Uterus (tissue), 2 donors: Measurements from ENCODE around the gene RBM14.

Source experiments
- POLR2A ChIP-seq, 2 donors: fragments of 450-650 bp; IDR thresholded peaks; one replicate each; pipeline ENCODE4 v1.6.1; 2016; ENCODE audit warnings: antibody characterized with exemption in 2 of 2, mild to moderate bottlenecking in 1 of 2, moderate library complexity in 1 of 2
- TF ChIP-seq, protein P1 (sequence below), 4 experiments: fragments of 200-600 bp in 2 of 4; fragments of 450-650 bp in 2 of 4; sonication (generic) in 2 of 4; IDR thresholded peaks; one replicate each; pipeline ENCODE4 v1.5.1; 2016 to 2019; ENCODE audit warnings: antibody characterized with exemption in 4 of 4, mild to moderate bottlenecking in 2 of 4, moderate library complexity in 1 of 4

DNA sequence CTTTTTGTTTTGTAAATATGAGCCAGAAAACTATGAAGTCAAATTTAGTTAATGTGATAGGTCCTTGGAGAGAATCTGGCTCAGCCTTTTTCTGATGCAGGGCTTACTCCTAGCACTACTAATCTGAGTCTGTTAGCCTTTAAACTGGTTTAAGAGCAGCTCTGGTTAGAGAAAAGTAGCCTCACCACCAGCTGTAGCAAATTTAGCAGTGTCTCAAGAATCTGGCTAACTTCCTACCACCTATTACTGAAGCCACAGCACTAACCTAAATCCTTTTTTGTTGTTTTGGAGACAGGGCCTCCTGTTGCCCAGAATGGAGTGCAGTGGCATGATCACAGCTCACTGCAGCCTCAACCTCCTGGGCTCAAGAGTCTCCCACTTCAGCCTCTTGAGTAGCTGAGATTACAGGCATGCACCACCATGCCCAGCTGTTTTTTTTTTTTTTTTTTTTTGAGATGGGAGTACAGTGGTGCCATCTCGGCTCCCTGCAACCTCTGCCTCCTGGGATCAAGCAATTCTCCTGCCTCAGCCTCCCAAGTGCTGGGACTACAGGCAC lies 47.4 kb downstream of the RBM14 start:
- TF ChIP-seq POLR2A (IDR thresholded peaks at IDR 0.05): no peak
- TF ChIP-seq, protein P1, sequence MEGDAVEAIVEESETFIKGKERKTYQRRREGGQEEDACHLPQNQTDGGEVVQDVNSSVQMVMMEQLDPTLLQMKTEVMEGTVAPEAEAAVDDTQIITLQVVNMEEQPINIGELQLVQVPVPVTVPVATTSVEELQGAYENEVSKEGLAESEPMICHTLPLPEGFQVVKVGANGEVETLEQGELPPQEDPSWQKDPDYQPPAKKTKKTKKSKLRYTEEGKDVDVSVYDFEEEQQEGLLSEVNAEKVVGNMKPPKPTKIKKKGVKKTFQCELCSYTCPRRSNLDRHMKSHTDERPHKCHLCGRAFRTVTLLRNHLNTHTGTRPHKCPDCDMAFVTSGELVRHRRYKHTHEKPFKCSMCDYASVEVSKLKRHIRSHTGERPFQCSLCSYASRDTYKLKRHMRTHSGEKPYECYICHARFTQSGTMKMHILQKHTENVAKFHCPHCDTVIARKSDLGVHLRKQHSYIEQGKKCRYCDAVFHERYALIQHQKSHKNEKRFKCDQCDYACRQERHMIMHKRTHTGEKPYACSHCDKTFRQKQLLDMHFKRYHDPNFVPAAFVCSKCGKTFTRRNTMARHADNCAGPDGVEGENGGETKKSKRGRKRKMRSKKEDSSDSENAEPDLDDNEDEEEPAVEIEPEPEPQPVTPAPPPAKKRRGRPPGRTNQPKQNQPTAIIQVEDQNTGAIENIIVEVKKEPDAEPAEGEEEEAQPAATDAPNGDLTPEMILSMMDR (IDR thresholded peaks at IDR 0.05): no peak
